Memory B cell (primary cell): Measurements from ENCODE around the gene TBL1XR1.
"Not testable (repeated sequence)": the region's sequence is repeated elsewhere in the genome, so short reads cannot be mapped to it uniquely, and the experiment has no call there.

Source experiments
- ATAC-seq: fragments of 150-1000 bp; cut with Tn5 transposase; 2 replicates; pipeline ENCODE4 v1.10.0; 2021; ENCODE audit warnings: low read depth, mild to moderate bottlenecking, moderate library complexity
- DNase-seq, 2 donors: peaks; one replicate each; pipeline ENCODE4 v3.0.0; 2022; ENCODE audit warnings: low spot score in 2 of 2
- H3K27ac Mint-ChIP-seq: one replicate; pipeline ENCODE4 v1.8.0; 2022; ENCODE audit warnings: mild to moderate bottlenecking, moderate library complexity, mixed read lengths
- H3K27me3 Mint-ChIP-seq: one replicate; pipeline ENCODE4 v1.8.0; 2022; ENCODE audit warnings: mixed read lengths
- H3K36me3 Mint-ChIP-seq: one replicate; pipeline ENCODE4 v1.8.0; 2022; ENCODE audit warnings: mild to moderate bottlenecking, mixed read lengths
- H3K4me1 Mint-ChIP-seq: one replicate; pipeline ENCODE4 v1.8.0; 2022; ENCODE audit warnings: mixed read lengths
- H3K4me3 Mint-ChIP-seq: one replicate; pipeline ENCODE4 v1.8.0; 2022; ENCODE audit warnings: mild to moderate bottlenecking, moderate library complexity, mixed read lengths
- H3K9me3 Mint-ChIP-seq: one replicate; pipeline ENCODE4 v1.8.0; 2022; ENCODE audit warnings: mixed read lengths

TBL1XR1 gene

DNA sequence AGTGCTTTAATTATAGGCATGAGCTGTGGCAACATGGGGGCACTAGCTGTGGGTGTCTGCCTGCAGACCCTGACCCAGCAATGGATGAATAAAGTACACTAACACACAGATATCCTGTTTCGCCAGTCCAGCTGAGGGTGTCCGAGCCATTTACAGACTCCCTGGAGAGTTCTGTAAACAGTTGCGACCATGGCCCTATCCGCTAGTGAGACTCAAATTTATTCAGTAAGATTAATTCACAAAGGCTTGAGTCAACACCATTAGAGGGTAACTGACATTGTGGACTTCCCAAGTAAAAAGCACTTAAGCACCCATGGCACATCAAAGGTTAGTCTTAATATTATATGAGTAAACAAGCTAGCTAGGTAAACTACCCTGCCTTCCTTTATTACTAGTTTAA lies 161.6 kb downstream of the TBL1XR1 start:
- Mint-ChIP-seq H3K27me3 (no peaks in the 10 kb centered on the region), H3K36me3 (peaks cover 33% of the 10 kb centered on the region), H3K9me3 (no peaks in the 10 kb centered on the region), H3K4me1 (peaks cover 7% of the 10 kb centered on the region), H3K4me3 (no peak overlapping the region), H3K27ac (no peak overlapping the region)
- ATAC-seq = no peak
- no peak for DNase-seq

DNA sequence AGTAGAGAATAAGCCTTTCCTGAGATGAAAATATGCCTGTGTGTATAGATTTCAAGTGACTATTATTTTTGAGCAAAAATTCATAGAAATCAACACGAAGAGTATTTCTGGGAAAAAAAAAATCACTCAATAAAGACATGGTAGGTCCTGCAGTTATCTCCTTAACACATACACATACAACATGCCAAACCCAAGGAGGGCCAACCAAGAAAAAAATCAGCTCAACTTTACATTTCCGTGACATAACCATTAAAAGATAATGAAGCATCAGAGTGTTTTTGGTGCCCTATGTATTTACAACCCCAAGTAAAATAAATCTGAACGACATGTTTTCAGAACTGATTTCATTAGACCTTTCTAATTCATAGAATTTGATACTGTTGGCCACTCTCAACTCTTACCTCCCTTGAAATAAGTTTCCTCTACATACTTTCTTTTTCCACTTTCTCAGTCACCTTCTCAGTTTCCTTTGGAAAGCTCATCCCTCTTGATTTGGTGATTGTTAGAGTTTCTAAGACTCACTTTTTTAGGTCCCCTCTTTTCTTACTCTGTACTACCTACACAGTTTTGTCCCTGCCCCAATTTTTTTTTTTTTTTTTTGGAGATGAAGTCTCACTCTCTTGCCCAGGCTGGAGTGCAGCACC lies 162.3 kb downstream of the TBL1XR1 start:
- H3K27me3 Mint-ChIP-seq = no peaks in the 10 kb centered on the region
- no peak overlapping the region for H3K4me3 Mint-ChIP-seq
- ATAC-seq = no peak
- peaks cover 7% of the 10 kb centered on the region for H3K4me1 Mint-ChIP-seq
- peaks cover 34% of the 10 kb centered on the region for H3K36me3 Mint-ChIP-seq
- H3K9me3 Mint-ChIP-seq = no peaks in the 10 kb centered on the region
- no peak for DNase-seq
- peak overlapping the region; percentile 36 for H3K27ac Mint-ChIP-seq

DNA sequence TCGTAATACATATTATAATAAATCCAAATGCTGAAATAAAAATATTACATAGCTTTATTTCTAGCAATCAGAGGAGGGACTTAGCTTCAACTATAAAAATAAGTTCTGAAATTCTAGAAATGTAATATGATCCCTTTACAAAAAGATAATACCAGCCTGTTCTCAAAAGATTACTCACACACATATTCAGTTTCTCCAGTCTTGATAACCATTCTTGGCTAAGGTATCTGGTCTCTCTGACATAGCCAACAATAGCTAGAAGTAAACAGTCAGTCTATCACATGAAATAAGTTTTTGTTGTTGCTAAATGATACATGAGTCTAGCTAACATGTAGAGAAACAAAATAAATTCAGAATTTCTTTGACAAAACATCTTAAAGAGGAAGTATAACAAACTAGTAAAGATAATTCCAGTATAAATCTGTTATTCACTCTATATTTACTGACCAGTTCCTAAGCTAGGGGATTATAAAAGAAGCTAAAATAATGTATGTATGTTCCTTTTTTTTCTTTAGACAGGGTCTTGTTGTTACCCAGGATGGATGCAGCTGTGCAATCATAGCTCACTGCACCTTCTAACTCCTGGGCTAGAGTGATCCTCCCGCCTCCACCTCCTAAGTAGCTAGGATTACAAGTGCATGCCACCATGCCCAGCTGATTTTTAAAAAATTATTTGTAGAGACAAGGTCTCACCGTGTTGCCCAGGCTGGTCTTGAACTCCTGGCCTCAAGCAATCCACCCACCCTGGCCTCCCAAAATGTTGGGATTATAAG lies 170.6 kb downstream of the TBL1XR1 start:
- DNase-seq (no peak), ATAC-seq (no peak)
- H3K27ac Mint-ChIP-seq = peak overlapping the region; percentile 58
- H3K9me3 Mint-ChIP-seq = no peaks in the 10 kb centered on the region
- H3K36me3 Mint-ChIP-seq = peaks cover 27% of the 10 kb centered on the region
- H3K4me3 Mint-ChIP-seq = no peak overlapping the region
- H3K4me1 Mint-ChIP-seq = no peaks in the 10 kb centered on the region
- H3K27me3 Mint-ChIP-seq = no peaks in the 10 kb centered on the region

DNA sequence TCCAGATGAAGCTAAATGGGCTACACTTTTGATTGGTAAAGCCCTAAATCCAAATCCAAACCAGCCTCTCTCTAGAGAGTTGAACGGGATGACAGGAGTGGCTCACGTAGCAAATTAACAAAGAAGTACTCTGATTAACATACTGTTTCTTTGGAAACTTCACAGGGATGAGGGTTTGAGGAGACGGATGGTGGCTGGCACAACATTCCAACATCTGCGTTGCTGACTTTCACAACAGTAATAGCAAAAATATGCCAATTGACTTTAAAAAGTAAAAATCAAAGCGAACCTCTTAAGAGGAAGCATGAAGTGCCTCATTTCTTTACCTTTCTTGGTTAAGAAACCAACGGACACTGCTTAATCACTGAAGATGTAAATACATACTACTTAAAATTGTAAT lies 181.4 kb downstream of the TBL1XR1 start:
- Mint-ChIP-seq H3K36me3 (peaks cover 4% of the 10 kb centered on the region), H3K27ac (peak overlapping the region; percentile 10), H3K4me3 (no peak overlapping the region), H3K4me1 (no peaks in the 10 kb centered on the region), H3K27me3 (no peaks in the 10 kb centered on the region), H3K9me3 (no peaks in the 10 kb centered on the region)
- ATAC-seq = no peak
- no peak for DNase-seq

DNA sequence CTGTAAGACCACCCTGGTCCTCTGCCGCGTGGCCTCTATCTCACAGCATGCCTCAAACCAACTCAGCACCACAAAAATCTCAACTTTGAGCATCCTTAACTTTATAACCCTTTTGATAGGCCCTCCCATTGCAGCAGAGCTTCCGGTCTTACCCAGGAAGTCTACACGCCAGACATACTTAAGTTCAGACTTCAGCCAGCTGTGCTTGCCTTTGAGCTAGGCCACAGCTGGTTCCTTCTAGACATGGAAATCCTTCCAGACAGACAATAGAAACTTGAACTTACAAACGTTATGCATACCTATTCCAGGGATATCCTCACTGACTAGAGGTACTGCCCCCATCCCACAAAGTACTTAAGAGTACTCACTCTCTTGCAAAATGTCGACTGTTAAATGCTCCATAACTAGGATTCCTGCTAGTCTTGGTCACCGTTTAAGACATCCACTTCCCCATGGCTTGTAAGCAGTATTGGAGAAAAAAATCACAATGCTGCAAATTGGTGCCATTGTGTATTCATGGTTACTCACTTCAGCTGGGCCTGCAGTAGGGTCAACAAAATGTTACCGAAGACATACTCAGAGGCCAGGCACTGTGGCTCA lies 183.5 kb downstream of the TBL1XR1 start:
- no peak for ATAC-seq
- Mint-ChIP-seq H3K9me3 (no peaks in the 10 kb centered on the region), H3K4me3 (no peak overlapping the region), H3K27ac (no peak overlapping the region), H3K27me3 (no peaks in the 10 kb centered on the region), H3K4me1 (no peaks in the 10 kb centered on the region), H3K36me3 (peaks cover 2% of the 10 kb centered on the region)
- no peak for DNase-seq

GRCh38 chr3:177005718-177006405 lies 191.4 kb downstream of the TBL1XR1 start:
- H3K27me3 Mint-ChIP-seq = no peaks in the 10 kb centered on the region
- H3K36me3 Mint-ChIP-seq = peaks cover 7% of the 10 kb centered on the region
- no peak overlapping the region for H3K27ac Mint-ChIP-seq
- H3K4me3 Mint-ChIP-seq = no peak overlapping the region
- DNase-seq = no peak
- H3K4me1 Mint-ChIP-seq = no peaks in the 10 kb centered on the region
- ATAC-seq = no peak
- peaks cover 14% of the 10 kb centered on the region for H3K9me3 Mint-ChIP-seq

DNA sequence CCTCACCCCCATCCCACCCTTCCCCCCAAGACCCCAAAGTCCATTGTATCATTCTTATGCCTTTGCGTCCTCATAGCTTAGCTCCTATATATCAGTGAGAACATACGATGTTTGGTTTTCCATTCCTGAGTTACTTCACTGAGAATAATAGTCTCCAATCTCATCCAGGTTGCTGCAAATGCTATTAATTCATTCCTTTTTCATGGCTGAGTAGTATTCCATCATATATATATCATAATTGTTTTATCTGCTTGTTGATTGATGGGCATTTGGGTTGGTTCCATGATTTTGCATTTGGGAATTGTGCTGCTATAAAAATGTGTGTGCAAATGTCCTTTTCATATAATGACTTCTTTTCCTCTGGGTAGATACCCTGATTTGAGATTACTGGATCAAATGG lies 197.1 kb downstream of the TBL1XR1 start:
- peaks cover 10% of the 10 kb centered on the region for H3K9me3 Mint-ChIP-seq
- H3K4me1 Mint-ChIP-seq, H3K4me3 Mint-ChIP-seq, DNase-seq, H3K27me3 Mint-ChIP-seq, H3K27ac Mint-ChIP-seq, ATAC-seq: not testable (repeated sequence)
- peaks cover 13% of the 10 kb centered on the region for H3K36me3 Mint-ChIP-seq

DNA sequence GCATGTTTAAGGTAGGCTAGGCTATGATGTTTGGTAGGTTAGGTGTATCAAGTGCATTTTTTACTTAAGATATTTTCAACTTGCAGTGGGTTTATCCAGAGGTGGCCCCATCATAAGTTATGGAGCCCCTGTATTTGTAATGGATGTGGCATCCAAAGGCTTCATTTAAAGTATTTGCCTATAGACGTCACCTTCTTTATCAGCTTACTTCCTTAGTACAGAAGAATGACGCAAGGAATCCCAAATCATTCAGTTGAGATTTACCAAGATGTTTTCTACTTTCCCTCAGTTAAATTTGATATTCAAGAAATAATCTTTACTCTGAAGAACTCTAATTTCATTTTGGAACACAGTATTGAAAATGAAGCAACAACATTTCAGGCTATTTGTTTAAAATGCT lies 201.3 kb downstream of the TBL1XR1 start:
- H3K4me1 Mint-ChIP-seq = no peaks in the 10 kb centered on the region
- DNase-seq (no peak), ATAC-seq (no peak)
- peaks cover 5% of the 10 kb centered on the region for H3K27me3 Mint-ChIP-seq
- no peak overlapping the region for H3K4me3 Mint-ChIP-seq
- H3K27ac Mint-ChIP-seq = no peak overlapping the region
- H3K36me3 Mint-ChIP-seq = peaks cover 10% of the 10 kb centered on the region
- H3K9me3 Mint-ChIP-seq = peaks cover 12% of the 10 kb centered on the region

GRCh38 chr3:176994891-176995781 lies 202.1 kb downstream of the TBL1XR1 start:
- Mint-ChIP-seq H3K27ac (no peak overlapping the region), H3K4me3 (no peak overlapping the region), H3K9me3 (peaks cover 4% of the 10 kb centered on the region), H3K27me3 (peaks cover 5% of the 10 kb centered on the region), H3K36me3 (peaks cover 2% of the 10 kb centered on the region), H3K4me1 (no peaks in the 10 kb centered on the region)
- ATAC-seq (no peak), DNase-seq (no peak)

DNA sequence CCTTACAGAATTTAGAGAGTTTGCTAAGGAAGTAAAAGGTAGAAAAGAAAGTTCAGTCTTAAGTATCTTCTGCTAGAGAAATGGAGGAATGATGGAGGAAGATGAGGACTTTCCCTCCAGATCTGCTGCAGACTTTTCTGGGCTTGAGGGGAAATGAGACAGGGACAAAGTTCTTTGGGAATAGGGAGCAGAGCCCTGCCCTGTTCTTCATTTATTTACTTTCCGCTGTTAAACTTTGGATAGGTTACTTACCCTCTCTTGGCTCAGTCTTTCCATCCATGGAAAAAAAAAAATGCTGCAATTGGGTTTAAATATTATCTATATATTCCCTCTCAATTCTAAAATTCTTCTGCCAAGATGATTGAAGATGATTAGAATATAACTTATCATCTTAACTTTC lies 202.9 kb downstream of the TBL1XR1 start:
- DNase-seq (no peak), ATAC-seq (no peak)
- peaks cover 3% of the 10 kb centered on the region for H3K9me3 Mint-ChIP-seq
- no peak overlapping the region for H3K27ac Mint-ChIP-seq
- H3K4me3 Mint-ChIP-seq = no peak overlapping the region
- no peaks in the 10 kb centered on the region for H3K4me1 Mint-ChIP-seq
- no peaks in the 10 kb centered on the region for H3K36me3 Mint-ChIP-seq
- H3K27me3 Mint-ChIP-seq = peaks cover 5% of the 10 kb centered on the region

DNA sequence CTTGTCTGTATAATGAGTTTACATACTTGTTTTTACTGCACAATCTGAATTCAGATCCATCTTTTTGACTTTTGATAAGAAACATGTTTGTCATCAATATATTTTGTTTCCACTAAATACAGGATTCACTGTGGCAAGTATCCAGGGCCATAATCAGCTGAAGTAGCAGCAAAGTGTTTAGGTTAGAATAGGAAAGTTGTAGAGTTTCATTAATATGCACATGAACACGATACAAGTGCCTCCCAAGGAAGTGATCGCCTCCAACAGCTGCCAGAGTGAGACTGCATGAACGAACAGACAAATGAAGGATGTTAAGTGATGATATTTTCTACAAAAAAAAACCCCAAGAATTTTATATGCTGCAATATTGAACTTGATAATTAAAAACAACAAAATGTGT lies 204.3 kb downstream of the TBL1XR1 start:
- ATAC-seq (no peak), DNase-seq (no peak)
- H3K27me3 Mint-ChIP-seq = peaks cover 5% of the 10 kb centered on the region
- peaks cover 3% of the 10 kb centered on the region for H3K9me3 Mint-ChIP-seq
- no peak overlapping the region for H3K27ac Mint-ChIP-seq
- H3K4me3 Mint-ChIP-seq = no peak overlapping the region
- no peaks in the 10 kb centered on the region for H3K36me3 Mint-ChIP-seq
- H3K4me1 Mint-ChIP-seq = no peaks in the 10 kb centered on the region

DNA sequence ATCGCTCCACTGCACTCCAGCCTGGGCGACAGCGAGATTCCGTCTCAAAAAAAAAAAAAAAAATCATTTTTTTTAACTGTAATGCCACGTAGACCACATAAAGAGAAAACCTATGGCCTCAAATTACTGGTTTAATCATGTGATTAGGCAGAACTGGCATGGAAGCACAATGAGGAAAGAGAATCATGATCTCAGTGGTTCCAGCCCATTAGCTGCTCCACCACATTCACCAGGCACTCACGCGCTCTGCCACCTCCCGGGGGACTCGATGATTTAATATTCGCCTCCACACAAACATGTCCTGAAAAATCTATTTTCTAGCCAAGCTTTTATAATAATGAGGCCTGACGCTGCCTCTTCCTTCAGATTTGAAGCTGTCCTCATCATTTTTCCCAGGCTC lies 204.7 kb downstream of the TBL1XR1 start:
- peaks cover 5% of the 10 kb centered on the region for H3K27me3 Mint-ChIP-seq
- no peak for ATAC-seq
- H3K36me3 Mint-ChIP-seq = no peaks in the 10 kb centered on the region

GRCh38 chr3:176988795-176989194 lies 208.5 kb downstream of the TBL1XR1 start:
- H3K27me3 Mint-ChIP-seq = peaks cover 2% of the 10 kb centered on the region

More for the DNA sequence above, 204.7 kb downstream of the TBL1XR1 start:
- Mint-ChIP-seq H3K27ac (no peak overlapping the region), H3K9me3 (peaks cover 3% of the 10 kb centered on the region), H3K4me1 (no peaks in the 10 kb centered on the region), H3K4me3 (no peak overlapping the region)
- DNase-seq = no peak

More at GRCh38 chr3:176988795-176989194, 208.5 kb downstream of the TBL1XR1 start:
- ATAC-seq (no peak), DNase-seq (no peak)
- Mint-ChIP-seq H3K27ac (no peak overlapping the region), H3K9me3 (peaks cover 3% of the 10 kb centered on the region), H3K36me3 (no peaks in the 10 kb centered on the region), H3K4me1 (no peaks in the 10 kb centered on the region), H3K4me3 (no peak overlapping the region)
